ENCODE results near the gene CEP85. TPM values are rescaled to one million over a fixed set of nuclear protein-coding genes. Genes with fewer than 3 reads are reported as not detected.
A peak's percentile ranks its signal among the peaks of the same experiment; 100 is the strongest.

CEP85 gene
- total and polyA plus RNA-seq, 2 of the 13 experiments (the other 11 are each of a cell fraction or from before 2014, with no cell fraction given) = 16.1 to 26.7 TPM

- no peak for TF ChIP-seq RERE (CRISPR knock-in tag; IDR thresholded peaks at IDR 0.05; ENCODE audit: low read depth)
- TF ChIP-seq HOMEZ (CRISPR knock-in tag; IDR thresholded peaks at IDR 0.05; ENCODE audit: low read depth) = peak; percentile 37; the same call in 1 of the 2 replicates
- peak; percentile 90 for TF ChIP-seq RBFOX2 (IDR thresholded peaks at IDR 0.05; ENCODE audit: low read depth, low read length)
- peak; percentile 26; the same call in 1 of the 2 replicates for TF ChIP-seq MIER3 (CRISPR knock-in tag; IDR thresholded peaks at IDR 0.05; ENCODE audit: borderline replicate concordance)
- TF ChIP-seq EED (CRISPR knock-in tag; IDR thresholded peaks at IDR 0.05) = peak; percentile 79; the same call in 1 of the 2 replicates
- no peak; the same call in 1 of the 2 replicates for TF ChIP-seq PHF20 (CRISPR knock-in tag; IDR thresholded peaks at IDR 0.05)
- peak; percentile 75; the same call in 1 of the 2 replicates for TF ChIP-seq ZNF543 (CRISPR knock-in tag; IDR thresholded peaks at IDR 0.05)
- TF ChIP-seq ZNF430 (CRISPR knock-in tag; IDR thresholded peaks at IDR 0.05) = peak; percentile 72
- no peak for TF ChIP-seq HDAC6 (IDR thresholded peaks at IDR 0.05; ENCODE audit: low read depth, low read length)
- TF ChIP-seq MYC (CRISPR knock-in tag; IDR thresholded peaks at IDR 0.05; ENCODE audit: borderline replicate concordance) = peak; percentile 73
- no peak for TF ChIP-seq JDP2 (CRISPR knock-in tag; IDR thresholded peaks at IDR 0.05; ENCODE audit: borderline replicate concordance)
- TF ChIP-seq, protein P1, sequence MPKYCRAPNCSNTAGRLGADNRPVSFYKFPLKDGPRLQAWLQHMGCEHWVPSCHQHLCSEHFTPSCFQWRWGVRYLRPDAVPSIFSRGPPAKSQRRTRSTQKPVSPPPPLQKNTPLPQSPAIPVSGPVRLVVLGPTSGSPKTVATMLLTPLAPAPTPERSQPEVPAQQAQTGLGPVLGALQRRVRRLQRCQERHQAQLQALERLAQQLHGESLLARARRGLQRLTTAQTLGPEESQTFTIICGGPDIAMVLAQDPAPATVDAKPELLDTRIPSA (CRISPR knock-in tag; IDR thresholded peaks at IDR 0.05; ENCODE audit: borderline replicate concordance) = no peak; the same call in 1 of the 2 replicates
- no peak for TF ChIP-seq ZNF282 (IDR thresholded peaks at IDR 0.05; ENCODE audit: partially characterized antibody)
- peak; percentile 87; the same call in 1 of the 2 replicates for TF ChIP-seq YEATS4 (CRISPR knock-in tag; IDR thresholded peaks at IDR 0.05; ENCODE audit: borderline replicate concordance)
- no peak for TF ChIP-seq RBAK (CRISPR knock-in tag; IDR thresholded peaks at IDR 0.05)
- TF ChIP-seq ZNF557 (CRISPR knock-in tag; IDR thresholded peaks at IDR 0.05) = no peak
- no peak for TF ChIP-seq IKZF1 (IDR thresholded peaks at IDR 0.05)
- TF ChIP-seq THYN1 (CRISPR knock-in tag; IDR thresholded peaks at IDR 0.05; ENCODE audit: borderline replicate concordance, low read depth) = no peak
- TF ChIP-seq, protein P2, sequence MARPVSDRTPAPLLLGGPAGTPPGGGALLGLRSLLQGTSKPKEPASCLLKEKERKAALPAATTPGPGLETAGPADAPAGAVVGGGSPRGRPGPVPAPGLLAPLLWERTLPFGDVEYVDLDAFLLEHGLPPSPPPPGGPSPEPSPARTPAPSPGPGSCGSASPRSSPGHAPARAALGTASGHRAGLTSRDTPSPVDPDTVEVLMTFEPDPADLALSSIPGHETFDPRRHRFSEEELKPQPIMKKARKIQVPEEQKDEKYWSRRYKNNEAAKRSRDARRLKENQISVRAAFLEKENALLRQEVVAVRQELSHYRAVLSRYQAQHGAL (CRISPR knock-in tag; IDR thresholded peaks at IDR 0.05; ENCODE audit: not compliant biosample characterization) = no peak
- TF ChIP-seq ZNF546 (CRISPR knock-in tag; conservative IDR thresholded peaks at IDR 0.05) = peak; percentile 66
- TF ChIP-seq TMF1 (CRISPR knock-in tag; IDR thresholded peaks at IDR 0.05; ENCODE audit: low read depth) = 0 out of 2 replicates have a peak, but pooled peaks have one; percentile 63
- TF ChIP-seq SMC3 (IDR thresholded peaks at IDR 0.05; ENCODE audit: low read length) = peak; percentile 18; the same call in 1 of the 2 replicates
Measured at GRCh38 chr1:26233903-26234643, at the start of gene CEP85 (continued).

Data from HepG2 (cell line).